ENCODE results near the gene MYL7.

Gene MYL7

GRCh38 chr7:44117801-44118429, 23.2 kb downstream of the MYL7 start:
- no peak for TF ChIP-seq CTCF (IDR thresholded peaks at IDR 0.05; ENCODE audit: low read depth, low read length, missing control alignments)
- peaks cover 47% of the 10 kb centered on the region for H3K36me3 ChIP-seq (replicated peaks)
- DNase-seq = no peak
- no peaks in the 10 kb centered on the region for H3K27me3 ChIP-seq (replicated peaks)
- no peak overlapping the region for H3K27ac ChIP-seq
- in situ Hi-C loops (cut with HindIII; ENCODE audit: low pct_ligation_motif_present, low sequenced_read_pairs) = no loop called here
- H3K4me3 ChIP-seq (ENCODE audit: low read depth, low read length) = no peak overlapping the region

GRCh38 chr7:44116789-44117666, 24.1 kb downstream of the MYL7 start:
- no peaks in the 10 kb centered on the region for H3K27me3 ChIP-seq (replicated peaks)
- no peak for DNase-seq
- no peak overlapping the region for H3K4me3 ChIP-seq (ENCODE audit: low read depth, low read length)
- in situ Hi-C loops (cut with HindIII; ENCODE audit: low pct_ligation_motif_present, low sequenced_read_pairs) = no loop called here
- peaks cover 47% of the 10 kb centered on the region for H3K36me3 ChIP-seq (replicated peaks)
- TF ChIP-seq CTCF (IDR thresholded peaks at IDR 0.05; ENCODE audit: low read depth, low read length, missing control alignments) = no peak
- H3K27ac ChIP-seq = no peak overlapping the region

GRCh38 chr7:44116087-44116788, 24.9 kb downstream of the MYL7 start:
- no peak for TF ChIP-seq CTCF (IDR thresholded peaks at IDR 0.05; ENCODE audit: low read depth, low read length, missing control alignments)
- Histone ChIP-seq H3K27me3 (replicated peaks) (no peaks in the 10 kb centered on the region), H3K36me3 (replicated peaks) (peaks cover 53% of the 10 kb centered on the region), H3K4me3 (ENCODE audit: low read depth, low read length) (no peak overlapping the region), H3K27ac (no peak overlapping the region)
- in situ Hi-C loops (cut with HindIII; ENCODE audit: low pct_ligation_motif_present, low sequenced_read_pairs) = no loop called here
- no peak for DNase-seq

- no peak for TF ChIP-seq CTCF (IDR thresholded peaks at IDR 0.05; ENCODE audit: low read depth, low read length, missing control alignments)
- Histone ChIP-seq H3K27me3 (replicated peaks) (no peaks in the 10 kb centered on the region), H3K27ac (no peak overlapping the region), H3K36me3 (replicated peaks) (peaks cover 54% of the 10 kb centered on the region), H3K4me3 (ENCODE audit: low read depth, low read length) (no peak overlapping the region)
- in situ Hi-C loops (cut with HindIII; ENCODE audit: low pct_ligation_motif_present, low sequenced_read_pairs) = no loop called here
- DNase-seq = no peak
Measured at GRCh38 chr7:44114586-44115310, 26.4 kb downstream of the MYL7 start.

- Histone ChIP-seq H3K36me3 (replicated peaks) (peaks cover 49% of the 10 kb centered on the region), H3K27ac (no peak overlapping the region), H3K4me3 (ENCODE audit: low read depth, low read length) (no peak overlapping the region), H3K27me3 (replicated peaks) (no peaks in the 10 kb centered on the region)
- TF ChIP-seq CTCF (IDR thresholded peaks at IDR 0.05; ENCODE audit: low read depth, low read length, missing control alignments) = no peak
- DNase-seq = no peak
- in situ Hi-C loops (cut with HindIII; ENCODE audit: low pct_ligation_motif_present, low sequenced_read_pairs) = no loop called here
Measured at GRCh38 chr7:44113764-44114354, 27.3 kb downstream of the MYL7 start.

Measured in brain microvascular endothelial cell (primary cell).